ENCODE results near the gene CNTNAP5.

GRCh38 chr2:124092651-124093050 is 67.6 kb downstream of the CNTNAP5 start:
- TF ChIP-seq POLR2A (IDR thresholded peaks at IDR 0.05) (no peak), CTCF (IDR thresholded peaks at IDR 0.05) (no peak)
